HCT116 (cell line): ENCODE measurements around the gene SSH2. TPM values are rescaled to one million over a fixed set of nuclear protein-coding genes. Genes with fewer than 3 reads are reported as not detected.

Source experiments
- ATAC-seq: fragments of 200-7000 bp; cut with Tn5 transposase; 2 replicates; pipeline ENCODE4 v1.9.1; 2020; ENCODE audit warnings: mild to moderate bottlenecking, moderate library complexity
- BruUV-seq: library from RNA; stranded (reverse); fragments of 400-500 nt; replicated peaks from 2 replicates; lab custom pipeline; 2021; lab: Mats Ljungman, UMichigan
- CTCF ChIA-PET: fragments of 300-600 bp; sonication (Branson Sonifier 250); formaldehyde crosslinking; loops from one replicate; lab custom pipeline; 2021; ENCODE audit warnings: antibody characterized with exemption; lab: Charles Lee
- POLR2A ChIA-PET: fragments of 300-600, 350-600 bp; sonication (Branson Sonifier 250); formaldehyde crosslinking; loops from one replicate; lab custom pipeline; 2021; ENCODE audit warnings: antibody characterized with exemption; lab: Charles Lee
- RAD21 ChIA-PET, 2 experiments: fragments of 300-600 bp; sonication (Branson Sonifier 250); formaldehyde crosslinking; loops; one replicate each; lab custom pipeline; 2023; ENCODE audit warnings: low total read pairs in 2 of 2; ENCODE audit not compliant: uncharacterized antibody in 2 of 2, unreplicated experiment in 2 of 2, low non-redundant PET in 1 of 2; lab: Charles Lee
- DNase-seq: peaks from one replicate; pipeline ENCODE4 v3.0.0-alpha.2; 2010; ENCODE audit warnings: low read depth, low spot score
- H2AFZ ChIP-seq: fragments of 200-600 bp; shearing (Covaris generic), sonication (generic); 2 replicates; pipeline ENCODE4 v1.6.1; 2017; ENCODE audit warnings: low read depth, mixed run types, mixed read lengths, antibody characterized with exemption, low read length; ENCODE audit not compliant: poor library complexity, severe bottlenecking
- H3K27ac ChIP-seq: 2 replicates; pipeline ENCODE4 v1.5.1; 2012; ENCODE audit warnings: low read depth, low read length
- H3K27me3 ChIP-seq: fragments of 200-600 bp; sonication (generic); 2 replicates; pipeline ENCODE4 v1.6.1; 2016; ENCODE audit warnings: mixed run types, low read length, mixed read lengths; ENCODE audit not compliant: insufficient read depth
- H3K36me3 ChIP-seq, 2 experiments: fragments of 200-500 bp in 1 of 2; fragments of 200-600 bp in 1 of 2; sonication (Bioruptor generic) in 1 of 2; sonication (generic) in 1 of 2; 2 replicates each; pipeline versions ENCODE4 v1.5.1 to v1.6.1; 2014 to 2016; ENCODE audit warnings: low read length in 2 of 2, inconsistent platforms in 1 of 2, mixed read lengths in 1 of 2, mixed run types in 1 of 2; ENCODE audit not compliant: insufficient read depth in 2 of 2, control insufficient read depth in 1 of 2
- H3K4me1 ChIP-seq, 2 experiments: fragments of 200-600 bp in 1 of 2; sonication (generic) in 1 of 2; 2 replicates each; pipeline versions ENCODE4 v1.5.1 to v1.6.1; 2012 to 2017; ENCODE audit warnings: low read length in 2 of 2, inconsistent platforms in 1 of 2, mild to moderate bottlenecking in 1 of 2, mixed read lengths in 1 of 2, mixed run types in 1 of 2, moderate library complexity in 1 of 2; ENCODE audit not compliant: insufficient read depth in 2 of 2, control insufficient read depth in 1 of 2
- H3K4me2 ChIP-seq: fragments of 200-600 bp; sonication (generic); 2 replicates; pipeline ENCODE4 v1.6.1; 2017; ENCODE audit warnings: mixed run types, low read length, mixed read lengths
- H3K4me3 ChIP-seq, 2 experiments: fragments of 200-600 bp in 1 of 2; sonication (generic) in 1 of 2; replicated peaks in 1 of 2; 2 replicates each; pipeline ENCODE4 v1.5.1; 2011 to 2016; ENCODE audit warnings: low read length in 2 of 2, control low read depth in 1 of 2, low read depth in 1 of 2, mild to moderate bottlenecking in 1 of 2, mixed read lengths in 1 of 2, mixed run types in 1 of 2
- H3K79me2 ChIP-seq: fragments of 200-600 bp; sonication (generic); 2 replicates; pipeline ENCODE4 v1.6.1; 2017; ENCODE audit warnings: mild to moderate bottlenecking, mixed run types, low read length, moderate library complexity, mixed read lengths; ENCODE audit not compliant: insufficient read depth
- H3K9ac ChIP-seq: fragments of 200-600 bp; sonication (generic); 2 replicates; pipeline ENCODE4 v1.6.1; 2016; ENCODE audit warnings: low read length, mixed read lengths
- H3K9me2 ChIP-seq: fragments of 200-600 bp; sonication (generic), shearing (Covaris generic); 2 replicates; pipeline ENCODE4 v1.6.1; 2017; ENCODE audit warnings: mixed run types, mild to moderate bottlenecking, moderate library complexity; ENCODE audit not compliant: insufficient read depth
- H3K9me3 ChIP-seq, 2 experiments: fragments of 200-500 bp in 1 of 2; fragments of 200-600 bp in 1 of 2; sonication (Bioruptor generic) in 1 of 2; sonication (generic) in 1 of 2; 2 replicates each; pipeline ENCODE4 v1.6.1; 2014 to 2017; ENCODE audit warnings: low read length in 2 of 2, mixed read lengths in 2 of 2, inconsistent platforms in 1 of 2, low read depth in 1 of 2, mild to moderate bottlenecking in 1 of 2, mixed run types in 1 of 2, moderate library complexity in 1 of 2; ENCODE audit not compliant: control insufficient read depth in 1 of 2, insufficient read depth in 1 of 2
- H4K20me1 ChIP-seq: fragments of 200-600 bp; sonication (generic), shearing (Covaris generic); 2 replicates; pipeline ENCODE4 v1.6.1; 2017; ENCODE audit warnings: mixed run types, mild to moderate bottlenecking, moderate library complexity; ENCODE audit not compliant: insufficient read depth
- CBX3 ChIP-seq: IDR thresholded peaks from 2 replicates; pipeline ENCODE4 v1.6.1; 2012; ENCODE audit warnings: low read depth
- CEBPB ChIP-seq: IDR thresholded peaks from 2 replicates; pipeline ENCODE4 v1.6.1; 2012; ENCODE audit warnings: low read depth
- CTCF ChIP-seq, 3 experiments: fragments of 200-600 bp in 1 of 3; sonication (generic) in 1 of 3; IDR thresholded peaks in 2 of 3; conservative IDR thresholded peaks in 1 of 3; 2 replicates each; pipeline ENCODE4 v1.5.1; 2012 to 2017; ENCODE audit warnings: low read depth in 2 of 3, low read length in 2 of 3, antibody characterized with exemption in 1 of 3, borderline replicate concordance in 1 of 3, control low read depth in 1 of 3, mild to moderate bottlenecking in 1 of 3, mixed read lengths in 1 of 3, mixed run types in 1 of 3, moderate library complexity in 1 of 3; ENCODE audit not compliant: insufficient read depth in 1 of 3
- EGR1 ChIP-seq: IDR thresholded peaks from 2 replicates; pipeline ENCODE4 v1.6.1; 2012; ENCODE audit warnings: low read depth
- ELF1 ChIP-seq: IDR thresholded peaks from 2 replicates; pipeline ENCODE4 v1.6.1; 2012; ENCODE audit warnings: low read depth, borderline replicate concordance
- EZH2phosphoT487 ChIP-seq: fragments of 200-600 bp; IDR thresholded peaks from 2 replicates; pipeline ENCODE4 v1.6.1; 2018; ENCODE audit warnings: antibody characterized with exemption, borderline replicate concordance
- FOSL1 ChIP-seq: IDR thresholded peaks from 2 replicates; pipeline ENCODE4 v1.6.1; 2012; ENCODE audit warnings: low read depth
- JUND ChIP-seq: IDR thresholded peaks from 2 replicates; pipeline ENCODE4 v1.6.1; 2012
- POLR2AphosphoS5 ChIP-seq: IDR thresholded peaks from 2 replicates; pipeline ENCODE4 v1.6.1; 2011; ENCODE audit warnings: mild to moderate bottlenecking, low read depth, low read length, moderate library complexity
- RAD21 ChIP-seq: IDR thresholded peaks from 2 replicates; pipeline ENCODE4 v1.6.1; 2012; ENCODE audit warnings: low read depth, mild to moderate bottlenecking
- REST ChIP-seq: IDR thresholded peaks from 2 replicates; pipeline ENCODE4 v1.6.1; 2012; ENCODE audit warnings: low read depth
- SP1 ChIP-seq: IDR thresholded peaks from 2 replicates; pipeline ENCODE4 v1.6.1; 2012; ENCODE audit warnings: low read depth
- ZFX ChIP-seq: fragments of 450-650 bp; IDR thresholded peaks from 2 replicates; pipeline ENCODE4 v1.6.1; 2017
- ZNF274 ChIP-seq: fragments of 200-500 bp; sonication (Bioruptor generic); IDR thresholded peaks from 2 replicates; pipeline ENCODE4 v1.6.1; 2014; ENCODE audit warnings: mild to moderate bottlenecking, low read depth, low read length, inconsistent platforms
- intact Hi-C: fragments of 100-400 bp; cut with micrococcal nuclease; formaldehyde crosslinking; loops from 2 replicates; pipeline ENCODE4 v1.10.0; 2022
- total RNA-seq: library from RNA; stranded (reverse); gene quantifications from one replicate; pipeline ENCODE4 v1.2.1, GENCODE V29; 2021; ENCODE audit not compliant: unreplicated experiment
- TF ChIP-seq, protein P1 (sequence below): IDR thresholded peaks from 2 replicates; pipeline ENCODE4 v1.6.1; 2012

The SSH2 gene
- total RNA-seq, 1 experiment from 2014 or later, result 17.0 TPM

DNA sequence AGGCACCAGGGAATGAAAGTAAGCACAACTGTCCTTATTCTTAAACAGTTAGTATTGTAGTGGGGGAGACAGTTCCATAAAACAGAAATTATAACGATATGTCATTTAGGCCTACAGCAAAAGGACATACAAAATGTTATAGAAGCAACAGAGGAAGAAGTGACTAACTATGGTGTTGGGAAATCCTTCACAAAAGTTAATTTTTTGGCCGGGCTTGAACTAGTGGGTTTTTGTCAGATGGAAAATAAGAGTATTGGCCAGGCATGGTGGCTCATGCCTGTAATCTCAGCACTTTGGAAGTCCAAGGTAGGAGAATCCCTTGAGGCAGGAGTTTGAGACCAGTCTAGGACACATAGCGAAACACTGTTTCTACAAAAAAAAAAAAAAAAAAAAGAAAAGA lies 127.8 kb downstream of the SSH2 start:
- Histone ChIP-seq H3K9ac (no peak overlapping the region), H3K4me2 (no peak overlapping the region), H3K79me2 (no peaks in the 10 kb centered on the region), H3K36me3 (no peaks in the 10 kb centered on the region), H3K4me1 (no peaks in the 10 kb centered on the region), H3K4me3 (no peak overlapping the region), H4K20me1 (no peaks in the 10 kb centered on the region), H3K9me2 (no peaks in the 10 kb centered on the region), H3K27ac (no peak overlapping the region), H2AFZ (no peak overlapping the region), H3K27me3 (no peaks in the 10 kb centered on the region), H3K9me3 (no peaks in the 10 kb centered on the region)
- ChIA-PET CTCF (interaction anchor here (4.4 kb wide), 1 partner anchor 129 kb away, joined by 26 read pairs; the partner anchor contains the start of gene SSH2), POLR2A (no interaction called here), RAD21 (no interaction called here)
- no peak for DNase-seq
- intact Hi-C loops, result no loop called here
- TF ChIP-seq ZNF274 (no peak), RAD21 (no peak), CTCF (IDR thresholded peaks at IDR 0.05 in 2 of 3, conservative IDR thresholded peaks at IDR 0.05 in 1 of 3; ENCODE audit: borderline replicate concordance in 1 of 3, insufficient read depth in 1 of 3, low read depth in 2 of 3, low read length in 2 of 3) (no peak), ELF1 (no peak), JUND (no peak), ZFX (no peak), EGR1 (no peak), POLR2AphosphoS5 (no peak), REST (no peak), EZH2phosphoT487 (no peak), CBX3 (no peak), SP1 (no peak), FOSL1 (no peak), CEBPB (no peak)
- TF ChIP-seq, protein P1, sequence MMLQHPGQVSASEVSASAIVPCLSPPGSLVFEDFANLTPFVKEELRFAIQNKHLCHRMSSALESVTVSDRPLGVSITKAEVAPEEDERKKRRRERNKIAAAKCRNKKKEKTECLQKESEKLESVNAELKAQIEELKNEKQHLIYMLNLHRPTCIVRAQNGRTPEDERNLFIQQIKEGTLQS, result no peak
- BruUV-seq, result no TSS peak
- ATAC-seq, result no peak
